DND-41 (cell line): Measurements from ENCODE around the gene SMAD6.

ENCODE experiments used
- ATAC-seq: fragments of 200-7000 bp; cut with Tn5 transposase; 3 replicates; pipeline ENCODE4 v1.9.1; 2021; ENCODE audit warnings: low read depth; ENCODE audit not compliant: insufficient read depth
- DNase-seq: peaks from one replicate; pipeline ENCODE4 v3.0.0-alpha.2; 2020
- H2AFZ ChIP-seq: 2 replicates; pipeline ENCODE4 v1.6.0; 2012; ENCODE audit warnings: low read depth, low read length
- H3K27ac ChIP-seq: 2 replicates; pipeline ENCODE4 v1.5.1; 2012; ENCODE audit warnings: low read length, inconsistent platforms
- H3K27me3 ChIP-seq: fragments of 200-600 bp; sonication (generic); 2 replicates; pipeline ENCODE4 v1.6.0; 2012; ENCODE audit warnings: low read length, mild to moderate bottlenecking, inconsistent platforms; ENCODE audit not compliant: insufficient read depth, poor library complexity
- H3K36me3 ChIP-seq: 2 replicates; pipeline ENCODE4 v1.5.1; 2012; ENCODE audit warnings: low read length, inconsistent platforms; ENCODE audit not compliant: insufficient read depth
- H3K4me1 ChIP-seq: 2 replicates; pipeline ENCODE4 v1.5.1; 2012; ENCODE audit warnings: mild to moderate bottlenecking, low read length; ENCODE audit not compliant: insufficient read depth
- H3K4me2 ChIP-seq: 2 replicates; pipeline ENCODE4 v1.6.0; 2012; ENCODE audit warnings: mild to moderate bottlenecking, moderate library complexity, low read length, inconsistent platforms; ENCODE audit not compliant: insufficient read depth
- H3K4me3 ChIP-seq, 2 experiments: fragments of 200-600 bp in 1 of 2; shearing (Covaris generic) in 1 of 2; 2 replicates each; pipeline ENCODE4 v1.5.1; 2012 to 2016; ENCODE audit warnings: inconsistent platforms in 2 of 2, low read length in 2 of 2, mild to moderate bottlenecking in 2 of 2, low read depth in 1 of 2, moderate library complexity in 1 of 2
- H3K79me2 ChIP-seq: 2 replicates; pipeline ENCODE4 v1.6.0; 2012; ENCODE audit warnings: low read length, inconsistent platforms; ENCODE audit not compliant: insufficient read depth
- H3K9ac ChIP-seq: 2 replicates; pipeline ENCODE4 v1.6.0; 2012; ENCODE audit warnings: low read depth, mild to moderate bottlenecking, inconsistent platforms, low read length, moderate library complexity
- H3K9me3 ChIP-seq: 2 replicates; pipeline ENCODE4 v1.5.1; 2012; ENCODE audit warnings: low read length, moderate library complexity, mild to moderate bottlenecking, inconsistent platforms; ENCODE audit not compliant: insufficient read depth, severe bottlenecking
- H4K20me1 ChIP-seq: 2 replicates; pipeline ENCODE4 v1.6.0; 2012; ENCODE audit warnings: low read length; ENCODE audit not compliant: insufficient read depth
- CTCF ChIP-seq: IDR thresholded peaks from 2 replicates; pipeline ENCODE4 v1.5.1; 2012; ENCODE audit warnings: borderline replicate concordance, low read length, moderate library complexity, mild to moderate bottlenecking; ENCODE audit not compliant: poor library complexity, severe bottlenecking; ENCODE audit errors: extremely low read depth
- EZH2 ChIP-seq: IDR thresholded peaks from 3 replicates; pipeline ENCODE4 v1.6.1; 2012; ENCODE audit warnings: borderline replicate concordance, low read depth, mild to moderate bottlenecking, moderate library complexity, low read length, inconsistent platforms; ENCODE audit not compliant: severe bottlenecking

The SMAD6 gene

GRCh38 chr15:66653852-66654251 is 48.2 kb upstream of the SMAD6 start:
- Histone ChIP-seq H4K20me1 (no peaks in the 10 kb centered on the region), H3K9ac (no peak overlapping the region), H3K36me3 (no peaks in the 10 kb centered on the region), H3K27ac (no peak overlapping the region), H3K79me2 (no peaks in the 10 kb centered on the region), H3K4me1 (no peaks in the 10 kb centered on the region), H3K27me3 (no peaks in the 10 kb centered on the region), H3K4me3 (no peak overlapping the region), H3K9me3 (no peaks in the 10 kb centered on the region), H3K4me2 (no peak overlapping the region), H2AFZ (no peak overlapping the region)
- no peak for TF ChIP-seq EZH2
- TF ChIP-seq CTCF: no peak
- no peak for DNase-seq
- no peak for ATAC-seq

GRCh38 chr15:66654361-66654738 is 47.7 kb upstream of the SMAD6 start:
- H4K20me1 ChIP-seq: no peaks in the 10 kb centered on the region
- no peak overlapping the region for H3K4me2 ChIP-seq
- TF ChIP-seq CTCF (no peak), EZH2 (no peak)
- no peak for DNase-seq
- no peak for ATAC-seq
- no peaks in the 10 kb centered on the region for H3K36me3 ChIP-seq
- no peaks in the 10 kb centered on the region for H3K27me3 ChIP-seq
- H3K27ac ChIP-seq: no peak overlapping the region
- no peak overlapping the region for H2AFZ ChIP-seq
- H3K4me3 ChIP-seq: no peak overlapping the region
- no peaks in the 10 kb centered on the region for H3K79me2 ChIP-seq
- no peaks in the 10 kb centered on the region for H3K4me1 ChIP-seq
- H3K9ac ChIP-seq: no peak overlapping the region
- H3K9me3 ChIP-seq: no peaks in the 10 kb centered on the region

GRCh38 chr15:66654739-66655375 is 47.2 kb upstream of the SMAD6 start:
- no peak for TF ChIP-seq EZH2
- no peak for TF ChIP-seq CTCF
- Histone ChIP-seq H3K4me1 (no peaks in the 10 kb centered on the region), H3K79me2 (no peaks in the 10 kb centered on the region), H3K27me3 (no peaks in the 10 kb centered on the region), H3K9ac (no peak overlapping the region), H4K20me1 (no peaks in the 10 kb centered on the region), H3K36me3 (no peaks in the 10 kb centered on the region), H3K9me3 (no peaks in the 10 kb centered on the region), H3K27ac (no peak overlapping the region), H3K4me3 (no peak overlapping the region), H3K4me2 (no peak overlapping the region), H2AFZ (no peak overlapping the region)
- DNase-seq: no peak
- no peak for ATAC-seq

GRCh38 chr15:66655511-66655910 is 46.5 kb upstream of the SMAD6 start:
- H4K20me1 ChIP-seq: no peaks in the 10 kb centered on the region
- H3K79me2 ChIP-seq: no peaks in the 10 kb centered on the region
- H3K9ac ChIP-seq: no peak overlapping the region
- no peaks in the 10 kb centered on the region for H3K36me3 ChIP-seq
- H2AFZ ChIP-seq: no peak overlapping the region
- no peak overlapping the region for H3K27ac ChIP-seq
- ATAC-seq: no peak
- no peaks in the 10 kb centered on the region for H3K27me3 ChIP-seq
- H3K4me1 ChIP-seq: no peaks in the 10 kb centered on the region
- H3K4me3 ChIP-seq: no peak overlapping the region
- no peak overlapping the region for H3K4me2 ChIP-seq
- no peak for DNase-seq
- TF ChIP-seq CTCF: no peak
- TF ChIP-seq EZH2: no peak
- H3K9me3 ChIP-seq: no peaks in the 10 kb centered on the region
